GM12892 (cell line): ENCODE data around the gene ADPRS.

Experiments
- DNase-seq: peaks from one replicate; pipeline ENCODE4 v3.0.0; 2011; ENCODE audit not compliant: insufficient read length
- FAIRE-seq: peaks from 2 replicates; lab custom pipeline; 2011; peaks lifted over from hg19 to GRCh38; lab: Jason Lieb, UNC
- POLR2A ChIP-seq: IDR thresholded peaks from 2 replicates; pipeline ENCODE4 v1.6.1; 2011; ENCODE audit warnings: low read depth, low read length, control low read depth
- POLR2AphosphoS5 ChIP-seq: IDR thresholded peaks from 2 replicates; pipeline ENCODE4 v1.6.1; 2011; ENCODE audit warnings: low read depth, low read length, control low read depth
- TAF1 ChIP-seq: IDR thresholded peaks from 2 replicates; pipeline ENCODE4 v1.6.1; 2011; ENCODE audit warnings: low read depth, mild to moderate bottlenecking, control low read depth, low read length, borderline replicate concordance

The ADPRS gene

GRCh38 chr1:36126005-36126716 lies 37.5 kb downstream of the ADPRS start:
- DNase-seq: no peak
- no peak for TF ChIP-seq POLR2A
- no peak for TF ChIP-seq TAF1
- FAIRE-seq: no peak

GRCh38 chr1:36126797-36127500 lies 38.3 kb downstream of the ADPRS start:
- no peak for DNase-seq
- FAIRE-seq: no peak
- TF ChIP-seq POLR2AphosphoS5 (no peak), TAF1 (no peak), POLR2A (no peak)

- FAIRE-seq (no peak), DNase-seq (no peak)
- no peak for TF ChIP-seq POLR2A
- TF ChIP-seq TAF1: no peak
- TF ChIP-seq POLR2AphosphoS5: no peak
These were observed 39.6 kb downstream of the ADPRS start for GRCh38 chr1:36128126-36128904.

GRCh38 chr1:36128905-36129206 lies 40.2 kb downstream of the ADPRS start:
- FAIRE-seq (no peak), DNase-seq (no peak)
- no peak for TF ChIP-seq POLR2A
- no peak for TF ChIP-seq POLR2AphosphoS5

- FAIRE-seq (no peak), DNase-seq (no peak)
- no peak for TF ChIP-seq POLR2AphosphoS5
- TF ChIP-seq TAF1: no peak
- TF ChIP-seq POLR2A: no peak
These were observed 43.3 kb downstream of the ADPRS start for GRCh38 chr1:36132029-36132428.

GRCh38 chr1:36133484-36133883 lies 44.8 kb downstream of the ADPRS start:
- TF ChIP-seq TAF1 (no peak), POLR2A (no peak), POLR2AphosphoS5 (no peak)
- no peak for FAIRE-seq

GRCh38 chr1:36134031-36134430 lies 45.3 kb downstream of the ADPRS start:
- DNase-seq: no peak
- no peak for FAIRE-seq
- TF ChIP-seq POLR2A (no peak), TAF1 (no peak), POLR2AphosphoS5 (no peak)

More at GRCh38 chr1:36133484-36133883, 44.8 kb downstream of the ADPRS start:
- no peak for DNase-seq

GRCh38 chr1:36134505-36135329 lies 46.0 kb downstream of the ADPRS start:
- DNase-seq (peak; percentile 61), FAIRE-seq (no peak)
- TF ChIP-seq POLR2A: no peak
- TF ChIP-seq TAF1: no peak
- TF ChIP-seq POLR2AphosphoS5: no peak

GRCh38 chr1:36135330-36135667 lies 46.6 kb downstream of the ADPRS start:
- no peak for TF ChIP-seq POLR2A
- TF ChIP-seq TAF1: no peak
- no peak for TF ChIP-seq POLR2AphosphoS5
- DNase-seq (no peak), FAIRE-seq (no peak)

GRCh38 chr1:36135796-36136195 lies 47.1 kb downstream of the ADPRS start:
- no peak for FAIRE-seq
- no peak for DNase-seq
- no peak for TF ChIP-seq POLR2AphosphoS5
- TF ChIP-seq TAF1: no peak
- no peak for TF ChIP-seq POLR2A

GRCh38 chr1:36136535-36136934 lies 47.8 kb downstream of the ADPRS start:
- TF ChIP-seq TAF1 (no peak), POLR2AphosphoS5 (no peak), POLR2A (no peak)
- FAIRE-seq (no peak), DNase-seq (no peak)
